ENCODE data around the gene ATXN7L3.

Gene ATXN7L3

DNA sequence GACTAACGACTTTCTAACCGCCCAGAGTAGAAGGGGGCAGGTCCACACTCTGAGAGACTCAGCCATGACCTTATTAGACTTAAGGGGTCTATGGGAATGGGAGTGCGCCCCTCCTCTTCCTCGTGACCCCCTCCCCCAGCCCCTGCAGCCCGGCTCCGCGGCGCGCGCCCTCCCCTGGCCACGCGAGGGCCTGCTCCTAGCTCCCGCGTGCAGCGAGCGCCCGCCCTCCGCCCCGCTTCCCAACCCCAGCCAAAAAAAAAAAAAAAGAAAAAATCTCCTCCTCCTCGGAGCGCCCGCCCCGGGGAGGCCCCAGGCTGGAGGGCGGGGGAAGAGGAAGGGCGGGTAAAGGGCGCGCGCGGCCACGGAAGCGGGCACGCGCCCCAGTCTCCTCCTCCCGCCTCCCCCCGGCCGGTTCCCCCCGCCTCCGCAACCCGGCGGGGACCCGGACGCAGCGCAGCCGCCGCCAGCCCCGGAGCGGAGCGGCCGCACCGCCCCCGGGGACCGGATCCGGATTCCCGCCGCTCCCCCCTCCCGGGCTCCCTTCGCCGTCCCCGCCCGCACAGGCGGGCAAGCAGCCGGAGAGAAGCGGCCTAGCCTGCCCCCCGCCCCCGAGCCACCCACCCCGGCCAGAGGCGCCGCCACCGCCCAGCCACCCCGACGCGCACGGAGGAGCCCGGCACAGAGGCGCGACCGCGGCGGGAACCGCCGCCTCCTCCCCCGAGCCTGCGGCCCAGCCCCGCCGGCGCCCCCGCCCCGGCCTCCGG, 18.8 kb upstream of the ATXN7L3 start:
- DNase-seq (ENCODE audit: low spot score), result peak; percentile 93

DNA sequence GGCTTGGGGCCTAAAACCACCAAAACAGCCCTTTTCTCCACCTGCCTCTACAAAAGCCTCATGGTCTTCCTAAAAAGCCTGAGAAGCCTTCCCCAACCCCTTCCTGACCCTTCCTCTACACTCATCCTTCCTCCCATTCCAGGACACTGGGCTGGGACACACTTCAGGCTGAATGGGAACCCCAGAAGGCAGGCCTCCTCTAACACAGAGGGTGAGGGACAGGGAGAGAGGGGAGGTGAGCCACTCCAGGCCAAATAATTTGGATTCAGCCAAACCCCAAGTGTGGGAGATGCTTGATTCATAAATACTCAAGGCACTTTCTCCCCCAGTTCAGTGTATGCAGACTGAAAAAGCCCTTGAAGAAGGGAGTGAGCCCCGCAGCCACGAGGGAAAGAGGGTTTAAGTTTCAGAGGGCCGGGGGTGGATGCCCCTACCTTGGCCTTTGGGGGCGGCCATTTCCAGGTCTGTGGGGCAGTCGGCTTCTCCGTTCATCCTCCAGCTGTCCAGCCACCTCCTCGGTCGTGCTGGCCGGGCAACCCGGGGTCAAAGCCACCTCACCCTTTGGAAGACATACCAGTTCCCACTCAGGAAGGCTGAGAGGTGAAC, 18.2 kb upstream of the ATXN7L3 start:
- no peak for DNase-seq (ENCODE audit: low spot score)

DNA sequence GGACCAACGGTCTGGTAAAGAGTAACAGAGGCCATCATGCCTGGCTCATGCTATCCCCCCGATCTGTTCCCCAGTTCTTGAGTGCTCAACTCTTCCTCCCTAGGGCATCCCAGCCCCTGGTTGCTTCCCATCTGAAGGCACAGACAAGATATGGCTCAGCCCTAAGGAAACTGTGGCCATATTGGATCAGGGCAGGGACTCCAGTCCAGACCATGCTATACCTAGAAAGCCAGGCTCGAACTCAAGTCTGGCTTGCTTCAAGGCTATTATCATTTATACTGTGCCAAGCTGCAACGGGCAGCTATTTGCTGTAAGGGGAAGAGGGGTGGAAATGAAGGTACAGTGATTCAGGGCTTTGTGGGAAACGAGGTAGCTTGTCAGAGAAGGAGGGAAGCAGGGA, 17.0 kb upstream of the ATXN7L3 start:
- DNase-seq (ENCODE audit: low spot score), result no peak

DNA sequence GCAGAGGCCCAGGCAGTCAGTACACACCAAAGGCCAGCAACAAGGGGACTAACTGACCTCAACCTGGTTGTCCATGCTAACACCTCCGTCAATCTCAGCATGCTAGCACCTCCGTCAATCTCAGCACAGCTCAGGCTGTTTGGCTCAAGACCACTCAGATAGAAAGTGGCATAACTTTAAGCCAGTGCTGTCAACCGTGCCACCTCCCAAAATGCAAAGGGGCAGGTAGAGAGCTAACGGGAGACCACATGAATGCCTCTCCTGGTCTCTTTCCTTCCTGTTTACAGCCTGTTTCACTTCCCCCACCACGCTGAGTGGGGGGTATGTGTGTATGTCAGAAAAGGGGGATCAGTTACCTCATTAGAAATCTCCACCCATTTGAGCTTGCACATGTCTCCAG, 16.5 kb upstream of the ATXN7L3 start:
- DNase-seq (ENCODE audit: low spot score), result no peak

DNA sequence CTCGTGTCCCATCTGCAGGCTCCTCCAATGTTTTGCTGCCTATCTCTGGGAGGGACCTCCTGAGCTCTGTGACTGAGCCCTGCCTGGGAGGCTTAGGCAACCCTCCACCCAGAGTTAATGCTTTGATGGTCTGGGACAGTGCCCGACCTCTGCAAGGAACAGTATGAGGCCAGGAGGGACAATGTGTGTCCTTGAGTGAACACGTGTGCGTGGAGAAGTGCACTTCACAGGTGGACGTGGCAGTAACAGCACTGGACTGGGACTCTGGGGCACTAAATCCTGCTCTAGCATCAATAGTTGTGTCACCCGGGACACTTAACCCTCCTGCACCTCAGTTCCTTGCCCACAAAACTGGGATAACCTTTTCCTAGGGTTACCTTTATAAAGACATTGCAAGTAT, 15.2 kb upstream of the ATXN7L3 start:
- DNase-seq (ENCODE audit: low spot score), result no peak

DNA sequence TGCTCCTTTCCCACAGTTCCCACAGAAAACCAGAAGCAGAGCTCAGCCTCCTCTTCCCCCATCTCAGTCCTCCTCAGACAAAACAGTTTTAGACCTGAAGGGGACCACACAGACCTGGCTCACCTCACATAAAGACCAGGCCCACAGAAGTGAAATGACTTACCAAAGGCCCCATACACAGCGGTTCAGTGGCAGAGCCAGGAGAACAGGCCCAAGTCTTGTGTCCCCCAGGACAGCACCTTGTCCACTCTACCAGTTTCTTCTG, 14.5 kb upstream of the ATXN7L3 start:
- DNase-seq (ENCODE audit: low spot score), result no peak

DNA sequence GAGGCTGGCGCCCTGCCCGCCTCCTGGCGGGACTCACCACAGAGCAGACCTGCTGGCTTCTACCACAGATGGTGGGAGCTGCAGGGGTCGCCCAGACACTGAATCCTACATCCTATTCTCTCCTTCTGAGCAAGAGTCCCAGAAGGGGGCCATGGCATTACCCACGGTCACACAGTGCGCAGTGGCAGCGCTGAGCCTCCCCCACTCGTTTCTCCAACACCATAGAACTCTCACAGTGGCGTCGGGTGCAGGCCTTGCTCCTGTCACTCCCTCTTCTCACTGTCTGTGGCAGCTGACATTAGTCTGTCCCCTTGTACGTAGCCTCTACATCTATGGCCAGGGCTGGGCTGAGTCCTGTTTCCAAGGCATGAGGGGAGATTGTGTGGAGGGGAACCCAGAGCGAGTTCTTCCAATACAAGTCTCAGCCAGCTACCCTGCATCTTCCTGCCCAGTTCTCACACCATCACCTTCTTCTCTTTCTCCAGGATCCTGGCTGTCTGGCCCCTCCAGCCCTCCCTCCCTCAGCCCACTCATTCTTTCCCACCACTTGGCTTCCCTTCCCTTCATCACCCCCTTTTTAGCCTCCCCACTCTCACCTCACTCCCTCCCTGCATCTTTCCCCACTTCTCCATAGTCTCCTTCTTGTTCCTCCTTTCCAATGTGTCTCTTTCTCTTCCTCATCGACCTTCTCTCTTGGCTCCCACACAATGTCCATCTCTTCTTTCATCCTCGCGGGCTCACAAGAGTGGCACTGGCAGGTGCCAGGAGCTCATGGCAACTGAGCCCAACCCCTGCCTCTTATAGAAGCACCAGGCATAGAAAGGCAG, 13.9 kb upstream of the ATXN7L3 start:
- DNase-seq (ENCODE audit: low spot score), result no peak

DNA sequence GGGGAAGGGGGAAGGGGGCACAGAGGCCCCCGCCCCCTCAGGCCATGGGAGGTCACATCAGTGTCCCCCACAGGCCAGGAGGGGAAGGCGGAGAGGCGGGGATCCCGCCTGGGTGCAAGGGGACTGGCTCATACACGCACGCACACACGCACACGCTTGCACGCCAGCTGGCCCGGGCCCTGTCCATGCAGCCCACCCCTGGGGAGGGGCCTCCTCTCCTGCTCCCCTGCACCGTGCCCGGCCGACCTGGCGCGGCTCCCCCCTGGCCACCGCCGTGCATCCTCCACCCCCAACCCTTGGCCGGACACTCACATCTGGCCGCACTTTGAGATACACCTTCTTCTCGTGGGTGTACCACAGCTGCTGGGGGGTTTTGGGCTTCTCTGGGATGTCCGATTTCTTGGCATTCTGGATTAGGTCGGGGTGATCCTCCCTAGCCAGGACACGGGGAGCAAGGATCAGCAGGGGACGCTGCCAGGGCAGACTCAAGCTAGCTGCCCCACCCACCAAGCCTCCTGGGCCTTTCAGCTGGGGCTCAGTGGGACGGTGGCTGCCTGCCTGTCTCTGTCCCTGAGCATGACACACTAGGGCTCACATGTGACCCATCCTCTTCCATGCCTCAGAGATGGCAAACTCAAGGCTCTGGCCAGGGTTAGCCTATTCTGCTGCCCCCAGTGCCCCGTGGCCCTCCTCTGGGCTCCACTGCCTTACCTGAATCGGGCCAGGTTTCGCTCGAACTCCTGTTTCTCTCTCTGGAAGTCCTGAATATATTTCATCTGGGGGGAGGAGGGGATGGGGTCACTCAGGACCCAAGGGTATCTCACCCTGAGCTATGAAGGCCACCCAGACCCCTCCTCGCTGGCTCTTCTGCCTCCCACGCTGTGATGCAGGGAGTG, 13.1 kb upstream of the ATXN7L3 start:
- no peak for DNase-seq (ENCODE audit: low spot score)

DNA sequence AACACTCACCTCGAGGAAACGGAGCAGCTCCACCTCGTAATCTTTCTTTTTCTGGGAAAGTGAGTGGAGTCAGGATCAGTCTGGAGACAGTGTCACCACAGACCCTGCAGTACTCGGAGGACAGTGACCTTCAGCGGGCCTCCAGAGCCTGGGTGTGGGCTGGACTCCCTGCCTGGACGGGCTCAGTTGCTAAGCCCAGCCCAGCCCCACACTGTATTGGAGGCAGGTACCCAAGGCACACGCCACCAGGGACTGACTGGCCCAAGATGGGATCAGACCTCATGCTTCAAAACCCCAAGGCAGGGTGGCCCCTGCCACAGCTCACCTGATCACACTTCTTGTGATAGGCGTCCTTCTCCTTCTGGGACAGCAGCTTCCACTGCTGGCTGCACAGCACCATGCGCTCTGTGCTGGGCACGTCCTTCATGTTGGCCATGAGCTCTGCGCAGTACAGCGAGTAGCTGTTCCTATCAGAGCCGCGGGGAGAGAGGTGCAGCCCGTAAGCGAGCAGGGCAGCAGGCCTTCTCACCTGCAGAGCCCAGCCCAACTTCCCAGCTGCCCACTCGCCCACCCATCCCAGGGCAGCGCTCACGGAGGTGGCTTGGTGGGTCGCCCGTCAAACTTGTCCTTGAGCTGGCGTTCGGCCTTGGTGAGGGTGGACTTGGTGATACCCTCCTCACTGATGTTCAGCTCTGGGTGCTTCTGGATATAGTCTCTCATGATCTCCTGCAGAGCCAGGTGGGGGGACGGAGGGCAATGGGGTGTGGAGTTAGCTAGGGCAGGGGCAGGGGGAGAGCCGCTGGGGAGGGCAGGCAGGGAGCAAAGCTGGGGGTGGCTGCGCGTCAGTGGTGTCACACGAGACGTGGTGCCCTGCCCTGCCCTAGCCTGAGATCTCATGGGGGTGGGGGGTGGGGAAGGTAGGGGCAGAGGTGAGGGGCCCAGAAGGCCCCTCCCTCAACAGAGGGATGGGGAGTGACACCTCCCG, 11.9 kb upstream of the ATXN7L3 start:
- DNase-seq (ENCODE audit: low spot score), result no peak

DNA sequence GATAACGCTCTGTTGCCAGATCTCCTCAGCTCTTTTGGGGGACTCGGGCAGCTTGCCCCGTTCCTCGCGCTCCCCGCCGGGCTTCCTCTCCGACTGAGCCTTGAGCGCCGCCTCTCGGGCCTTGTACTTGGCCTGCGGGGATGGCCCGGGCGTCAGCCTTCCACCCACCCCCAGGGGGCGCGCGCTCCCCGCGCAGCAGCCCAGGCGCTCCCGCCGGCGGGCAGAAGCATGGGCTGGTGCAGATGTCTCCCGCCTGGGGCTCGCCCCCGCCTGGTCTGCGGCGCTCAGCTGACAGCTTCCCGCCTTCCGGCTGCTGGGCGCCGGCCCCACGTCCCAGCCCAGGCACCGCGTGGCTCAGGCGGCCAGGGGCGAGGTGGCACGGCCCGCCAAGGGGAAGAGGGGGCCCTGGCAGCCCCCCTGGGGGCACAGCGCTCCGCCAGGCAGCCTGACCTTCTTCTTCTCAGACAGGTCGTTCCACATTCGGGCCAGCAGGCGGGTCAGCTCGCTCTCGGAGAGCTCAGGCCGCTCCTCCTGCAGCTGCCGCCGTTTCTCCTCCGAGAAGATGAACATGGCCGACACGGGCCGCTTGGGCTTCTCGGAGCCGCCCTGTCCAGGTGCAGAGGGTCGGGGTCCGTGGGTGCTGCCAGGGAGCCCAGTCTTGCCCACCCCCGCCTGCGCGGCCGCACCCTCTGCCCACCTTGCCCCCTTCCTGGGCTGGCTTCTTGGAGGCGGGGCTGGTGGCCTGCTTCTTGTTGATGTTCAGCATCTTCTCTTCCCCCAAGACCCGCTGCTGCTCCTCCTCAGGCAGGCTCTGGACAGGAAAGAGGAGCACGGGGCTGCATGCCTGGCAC, 10.9 kb upstream of the ATXN7L3 start:
- peak; percentile 91 for DNase-seq (ENCODE audit: low spot score)

DNA sequence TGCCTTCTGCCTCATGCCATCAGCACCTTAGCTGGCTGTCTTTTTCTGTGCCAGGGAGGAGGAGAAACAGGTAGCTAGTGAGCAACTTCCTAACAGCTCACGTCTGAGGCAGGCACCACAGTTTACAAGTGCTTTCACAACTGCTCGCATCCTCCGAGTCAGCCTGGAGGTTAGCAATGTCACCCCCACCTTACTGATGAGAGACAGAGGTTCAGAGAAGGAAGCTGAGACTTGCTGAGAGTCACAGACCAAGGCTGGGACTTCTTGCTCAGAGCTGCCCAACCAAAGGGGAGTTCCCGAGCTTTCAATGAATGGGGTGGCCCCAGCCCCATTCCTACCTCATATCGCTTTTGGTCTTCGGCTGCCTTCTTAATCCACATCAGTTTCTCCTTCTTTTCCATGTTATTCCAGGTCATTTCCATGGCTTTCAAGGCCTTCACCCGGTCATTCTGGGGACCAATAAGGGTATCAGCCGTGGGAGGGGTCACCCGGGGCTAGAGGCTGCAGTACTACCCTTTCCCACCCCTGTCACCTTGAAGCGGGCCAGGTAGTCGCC, 10.2 kb upstream of the ATXN7L3 start:
- no peak for DNase-seq (ENCODE audit: low spot score)

DNA sequence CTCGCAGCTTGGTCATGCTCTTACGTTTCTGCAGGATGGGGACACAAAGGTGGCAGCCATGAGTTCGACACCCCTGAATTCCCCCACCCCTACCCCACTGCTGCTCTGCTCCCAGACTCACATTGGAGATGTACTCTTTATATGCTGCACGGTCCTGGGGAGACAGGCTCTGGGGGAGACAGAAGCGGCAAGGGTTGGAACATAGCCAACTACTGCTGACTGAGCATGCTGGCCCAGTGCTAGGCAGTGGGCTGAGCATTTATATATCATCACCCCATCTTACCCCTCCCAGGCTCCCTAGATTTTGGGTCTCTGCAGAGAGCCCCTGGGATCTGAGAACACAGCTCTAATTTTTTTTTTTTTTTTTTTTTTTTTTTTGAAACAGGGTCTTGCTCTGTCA, 8.1 kb upstream of the ATXN7L3 start:
- no peak for DNase-seq (ENCODE audit: low spot score)

DNA sequence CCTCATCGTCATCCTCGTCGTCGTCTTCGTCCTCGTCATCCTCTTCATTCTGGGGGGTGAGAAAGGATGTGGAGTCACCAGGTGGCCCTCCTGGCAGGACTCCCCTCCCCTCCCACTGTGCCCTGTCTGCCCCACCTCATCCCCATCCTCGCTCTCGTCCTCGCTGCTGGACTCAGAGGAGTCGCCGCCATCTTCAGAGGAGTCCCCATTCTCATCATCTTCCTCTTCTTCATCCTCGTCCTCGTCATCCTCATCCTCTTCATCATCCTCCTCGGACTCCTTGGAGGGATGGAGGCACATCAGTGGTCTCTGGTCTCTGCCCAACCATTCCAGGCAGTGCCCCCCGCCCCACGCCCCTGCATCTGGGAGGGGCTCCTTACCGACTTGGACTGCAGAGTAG, 7.6 kb upstream of the ATXN7L3 start:
- DNase-seq (ENCODE audit: low spot score), result no peak

DNA sequence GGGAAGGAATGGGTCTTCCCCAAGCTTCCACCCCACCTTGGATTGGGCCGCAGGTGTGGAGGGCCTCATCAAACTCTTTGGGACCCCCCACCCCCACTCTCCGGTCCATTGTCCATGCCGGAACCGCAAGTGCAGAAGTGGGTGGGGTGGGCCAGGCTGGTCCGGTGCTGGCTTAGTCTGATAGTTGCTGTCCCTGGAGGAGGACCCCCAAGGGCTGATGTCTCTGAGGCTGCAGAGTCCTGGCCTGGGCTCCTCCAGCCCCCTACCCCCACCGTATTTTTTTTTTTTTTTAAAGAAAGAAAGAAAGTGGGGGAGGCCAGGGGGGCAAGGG, 7.1 kb upstream of the ATXN7L3 start:
- no peak for DNase-seq (ENCODE audit: low spot score)

DNA sequence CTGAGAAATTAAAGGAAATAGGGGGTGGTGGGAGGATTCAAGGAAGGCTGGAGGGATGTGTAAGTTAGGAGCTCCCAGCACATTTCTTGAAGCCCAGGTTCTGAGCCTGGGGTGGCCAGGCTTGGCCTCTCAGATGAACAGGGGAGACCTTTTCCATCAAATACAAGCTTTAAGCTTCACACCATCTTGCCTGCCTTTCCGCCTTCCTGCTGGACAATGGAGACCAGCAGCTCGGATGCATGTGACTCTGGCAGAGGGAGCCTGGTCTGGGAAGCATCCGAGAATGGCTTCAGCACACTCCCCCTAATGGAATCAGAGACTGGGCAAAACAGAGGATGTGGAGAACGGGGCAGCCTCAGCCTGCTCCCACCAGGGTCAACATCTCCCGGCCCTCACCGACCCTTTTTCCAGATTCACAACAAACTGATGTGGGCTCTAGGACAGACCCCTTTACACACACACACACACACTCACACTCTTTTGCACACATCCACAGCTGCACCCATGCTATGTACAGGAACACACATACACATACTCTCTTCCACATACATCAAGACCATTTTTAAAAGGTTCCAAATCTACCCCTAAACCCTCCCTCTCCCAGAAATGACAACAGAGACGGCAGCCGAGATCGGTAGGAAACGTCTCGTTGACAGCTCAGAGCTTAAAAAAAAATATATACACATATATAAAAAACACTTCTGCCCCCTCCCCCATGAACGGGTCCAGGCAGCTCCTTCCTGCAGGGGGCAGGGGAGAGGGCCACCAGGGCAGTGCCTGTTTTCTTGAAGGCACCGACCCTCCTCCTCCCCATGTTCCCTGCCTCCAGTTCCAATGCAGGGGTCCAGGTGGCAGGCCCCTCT, 6.5 kb upstream of the ATXN7L3 start:
- no peak for DNase-seq (ENCODE audit: low spot score)

DNA sequence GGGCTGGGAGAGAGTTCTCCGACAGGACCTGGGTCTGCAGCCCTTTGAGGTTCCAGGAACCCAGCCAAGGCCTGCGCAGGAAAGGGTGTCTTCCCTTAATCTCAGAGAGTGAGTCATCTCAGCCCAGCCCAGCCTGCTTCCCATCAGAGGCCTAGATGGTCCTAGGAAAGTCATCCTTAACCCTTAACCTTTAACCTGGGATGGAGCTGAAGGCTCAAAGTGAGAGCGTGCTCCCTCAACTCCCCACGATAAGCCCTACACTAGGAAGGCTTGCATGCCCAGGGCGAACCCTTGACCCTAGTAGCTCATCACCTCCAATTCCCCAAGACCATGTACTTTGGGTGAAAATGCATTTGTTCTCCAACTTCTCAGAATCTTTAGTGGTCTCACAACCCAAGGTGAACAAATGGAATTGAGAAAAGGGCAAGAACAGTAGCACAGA, 4.8 kb upstream of the ATXN7L3 start:
- DNase-seq (ENCODE audit: low spot score), result no peak

DNA sequence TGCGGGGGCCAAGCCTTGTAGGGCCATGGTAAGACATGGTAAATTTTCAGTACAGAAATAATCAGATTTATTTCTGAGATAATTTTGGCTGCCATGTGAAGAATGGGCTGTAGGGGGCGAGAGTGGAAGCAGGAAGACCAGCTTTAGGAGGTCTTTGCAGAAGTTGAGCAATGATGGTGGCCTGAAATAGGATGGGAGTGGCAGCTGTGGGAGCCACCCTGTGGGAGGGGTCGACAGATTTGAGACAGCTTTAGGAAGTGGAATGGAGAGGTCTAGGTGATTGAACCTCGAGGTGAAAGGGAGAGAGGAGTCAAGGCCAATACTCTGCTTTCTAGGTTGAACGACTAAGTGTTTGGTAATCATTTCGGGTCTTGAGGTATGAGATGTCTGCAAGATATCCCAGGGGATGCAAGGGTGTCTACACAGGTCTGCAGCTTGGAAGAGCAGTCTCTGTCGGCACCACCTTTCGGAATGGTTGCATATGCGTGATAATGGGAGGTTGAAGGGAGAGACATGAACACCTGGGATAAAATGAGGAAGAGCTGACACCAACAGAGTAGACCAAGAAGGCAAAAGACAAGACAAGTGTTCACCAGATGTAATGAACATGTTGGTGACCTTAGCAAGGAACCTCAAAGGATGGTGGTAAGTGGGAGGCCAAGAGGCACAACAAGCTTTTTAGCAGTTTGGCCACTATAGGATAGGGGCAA, 4.2 kb upstream of the ATXN7L3 start:
- peak; percentile 71 for DNase-seq (ENCODE audit: low spot score)

DNA sequence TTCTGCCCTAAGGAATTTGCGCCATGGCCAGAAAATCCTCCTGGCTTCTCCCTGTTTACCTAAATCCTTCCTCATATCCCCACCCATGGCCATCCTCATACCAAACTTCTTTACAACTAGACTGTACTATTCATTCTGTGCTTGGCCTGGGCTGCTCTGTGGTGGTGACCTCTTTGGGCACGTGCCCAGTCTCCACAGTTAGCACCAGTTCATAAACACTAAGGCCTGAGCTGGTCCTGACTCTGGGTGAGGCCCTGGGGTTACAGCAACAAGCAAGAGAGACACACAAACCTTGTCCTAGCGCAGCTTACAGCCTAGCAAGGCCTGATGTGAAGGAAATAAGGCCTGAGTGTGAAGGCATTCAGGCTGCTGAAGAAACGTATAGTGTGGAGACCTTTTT, 3.1 kb upstream of the ATXN7L3 start:
- no peak for DNase-seq (ENCODE audit: low spot score)
